A673 (cell line): ENCODE measurements around the gene ZNF799. TPM values are rescaled to one million over a fixed set of nuclear protein-coding genes. Genes with fewer than 3 reads are reported as not detected.

Experiments
- BruUV-seq: library from RNA; stranded (reverse); fragments of 400-500 nt; replicated peaks from 2 replicates; lab custom pipeline; 2021; lab: Mats Ljungman, UMichigan
- CTCF ChIA-PET: fragments of 300-600 bp; sonication (Branson Sonifier 250); formaldehyde crosslinking; loops from one replicate; lab custom pipeline; 2022; ENCODE audit warnings: antibody characterized with exemption; lab: Charles Lee
- POLR2A ChIA-PET: fragments of 300-600 bp; sonication (Branson Sonifier 250); formaldehyde crosslinking; loops from one replicate; lab custom pipeline; 2022; ENCODE audit warnings: antibody characterized with exemption; ENCODE audit not compliant: low non-redundant PET; lab: Charles Lee
- DNase-seq: peaks from one replicate; pipeline ENCODE4 v3.0.0-alpha.2; 2015; ENCODE audit warnings: low spot score
- H3K27ac ChIP-seq: fragments of 200-600 bp; sonication (generic); 2 replicates; pipeline ENCODE4 v1.5.1; 2016; ENCODE audit warnings: mixed run types, low read depth, mild to moderate bottlenecking, mixed read lengths, antibody characterized with exemption, low read length; ENCODE audit not compliant: poor library complexity, severe bottlenecking
- H3K27me3 ChIP-seq: fragments of 200-600 bp; sonication (generic); replicated peaks from 2 replicates; pipeline ENCODE4 v1.6.1; 2017; ENCODE audit warnings: mixed run types, low read depth, mild to moderate bottlenecking, mixed read lengths, antibody characterized with exemption, low read length; ENCODE audit not compliant: insufficient read depth, poor library complexity
- H3K36me3 ChIP-seq: fragments of 200-600 bp; sonication (generic); 2 replicates; pipeline ENCODE4 v1.6.1; 2016; ENCODE audit warnings: mixed run types, mild to moderate bottlenecking, mixed read lengths, antibody characterized with exemption, low read length; ENCODE audit not compliant: insufficient read depth, poor library complexity, severe bottlenecking
- H3K4me1 ChIP-seq: fragments of 200-600 bp; sonication (generic); 2 replicates; pipeline ENCODE4 v1.6.1; 2017; ENCODE audit warnings: mixed run types, mild to moderate bottlenecking, mixed read lengths, antibody characterized with exemption, low read length; ENCODE audit not compliant: insufficient read depth, poor library complexity, severe bottlenecking
- H3K4me3 ChIP-seq: fragments of 200-600 bp; sonication (generic); 2 replicates; pipeline ENCODE4 v1.5.1; 2016; ENCODE audit warnings: low read depth, mixed run types, mild to moderate bottlenecking, mixed read lengths, low read length; ENCODE audit not compliant: poor library complexity, severe bottlenecking
- H3K9me3 ChIP-seq: fragments of 200-600 bp; sonication (generic); 2 replicates; pipeline ENCODE4 v1.6.1; 2016; ENCODE audit warnings: mixed run types, low read depth, mild to moderate bottlenecking, mixed read lengths, antibody characterized with exemption, low read length; ENCODE audit not compliant: poor library complexity, severe bottlenecking
- CTCF ChIP-seq: fragments of 300-800, 200-600 bp; sonication (generic); conservative IDR thresholded peaks from 2 replicates; pipeline ENCODE4 v1.5.1; 2017; ENCODE audit warnings: low read depth, mild to moderate bottlenecking, antibody characterized with exemption, low read length, moderate library complexity, mixed read lengths
- EZH2 ChIP-seq: fragments of 200-600 bp; sonication (generic); IDR thresholded peaks from 2 replicates; pipeline ENCODE4 v1.6.1; 2017; ENCODE audit warnings: borderline replicate concordance, low read depth, mild to moderate bottlenecking, mixed read lengths, antibody characterized with exemption, low read length; ENCODE audit not compliant: poor library complexity, severe bottlenecking
- intact Hi-C: fragments of 100-400 bp; cut with micrococcal nuclease; formaldehyde crosslinking; loops from one replicate; pipeline ENCODE4 v1.10.0; 2022; ENCODE audit not compliant: unreplicated experiment
- total RNA-seq: library from RNA; stranded (reverse); gene quantifications from 2 replicates; pipeline ENCODE4 v1.2.3, GENCODE V29; 2021

ZNF799 gene
- total RNA-seq, 1 experiment from 2014 or later, result 2.8 TPM

- Histone ChIP-seq H3K4me1 (no peaks in the 10 kb centered on the region), H3K4me3 (no peak overlapping the region), H3K36me3 (no peaks in the 10 kb centered on the region), H3K27me3 (no peaks in the 10 kb centered on the region), H3K27ac (no peak overlapping the region), H3K9me3 (peaks cover 15% of the 10 kb centered on the region)
- TF ChIP-seq EZH2 (no peak), CTCF (no peak)
- CTCF ChIA-PET, result no interaction called here
- no TSS peak for BruUV-seq
- DNase-seq, result no peak
- intact Hi-C loops, result no loop called here
- POLR2A ChIA-PET, result no interaction called here
Measured at GRCh38 chr19:12380444-12380737, 20.7 kb downstream of the ZNF799 start.

- CTCF ChIA-PET, result no interaction called here
Measured at GRCh38 chr19:12379732-12380443, 21.2 kb downstream of the ZNF799 start.

GRCh38 chr19:12374026-12374425 lies 27.0 kb downstream of the ZNF799 start:
- Histone ChIP-seq H3K4me1 (no peaks in the 10 kb centered on the region), H3K27me3 (no peaks in the 10 kb centered on the region), H3K27ac (no peak overlapping the region), H3K4me3 (no peak overlapping the region), H3K9me3 (peaks cover 6% of the 10 kb centered on the region), H3K36me3 (no peaks in the 10 kb centered on the region)
- ChIA-PET CTCF (no interaction called here), POLR2A (no interaction called here)
- no TSS peak for BruUV-seq
- TF ChIP-seq EZH2 (no peak), CTCF (no peak)
- intact Hi-C loops, result no loop called here
- no peak for DNase-seq

More at GRCh38 chr19:12379732-12380443, 21.2 kb downstream of the ZNF799 start:
- Histone ChIP-seq H3K27ac (no peak overlapping the region), H3K27me3 (no peaks in the 10 kb centered on the region), H3K4me3 (no peak overlapping the region), H3K9me3 (peaks cover 15% of the 10 kb centered on the region), H3K4me1 (no peaks in the 10 kb centered on the region), H3K36me3 (no peaks in the 10 kb centered on the region)
- no TSS peak for BruUV-seq
- POLR2A ChIA-PET, result no interaction called here
- TF ChIP-seq CTCF (no peak), EZH2 (no peak)
- DNase-seq, result no peak
- intact Hi-C loops, result no loop called here
